SH-SY5Y (cell line): ENCODE results near the gene HAPLN3.

Experiments
- GATA2 ChIP-seq: IDR thresholded peaks from 2 replicates; pipeline ENCODE4 v1.6.1; 2011; ENCODE audit warnings: mild to moderate bottlenecking, low read depth, low read length
- GATA3 ChIP-seq: IDR thresholded peaks from 2 replicates; pipeline ENCODE4 v1.6.1; 2011; ENCODE audit warnings: low read depth, mild to moderate bottlenecking, low read length, moderate library complexity

DNA sequence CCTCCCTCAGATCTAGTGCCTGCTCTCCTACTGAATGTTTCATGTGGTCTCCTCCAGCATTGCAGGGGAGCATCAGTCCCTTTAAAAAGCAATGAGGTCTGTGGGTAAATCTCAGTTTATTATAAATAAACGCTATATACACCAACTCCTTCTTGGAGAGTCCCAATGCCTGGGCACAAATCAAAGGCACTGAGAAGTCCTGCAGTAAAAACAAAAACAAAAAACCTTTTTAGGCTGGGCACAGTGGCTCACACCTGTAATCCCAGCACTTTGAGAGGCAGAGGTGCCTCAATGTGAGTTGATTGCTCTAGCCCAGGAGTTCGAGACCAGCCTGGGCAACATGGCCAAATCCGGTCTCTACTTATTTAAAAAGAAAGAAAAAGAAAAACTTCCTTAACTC, 47.1 kb downstream of the HAPLN3 start:
- TF ChIP-seq GATA2: no peak
- TF ChIP-seq GATA3: no peak
